Measurements from ENCODE around the gene GNAL.

Gene GNAL

GRCh38 chr18:11864471-11864870 is 175.4 kb downstream of the GNAL start:
- TF ChIP-seq TAF1 (IDR thresholded peaks at IDR 0.05; ENCODE audit: borderline replicate concordance, insufficient read depth, low read length), result no peak
- no peak for TF ChIP-seq POLR2AphosphoS5 (IDR thresholded peaks at IDR 0.05; ENCODE audit: low read depth, low read length)
- no peak for TF ChIP-seq FOXP2 (optimal IDR thresholded peaks at IDR 0.05; ENCODE audit: borderline replicate concordance, extremely low read depth, extremely low read length, insufficient read depth)
- TF ChIP-seq REST (IDR thresholded peaks at IDR 0.05; ENCODE audit: insufficient read depth in 1 of 2, low read depth in 2 of 2, low read length in 2 of 2), result no peak
- TF ChIP-seq SIN3A (IDR thresholded peaks at IDR 0.05; ENCODE audit: borderline replicate concordance, insufficient read depth, low read length), result no peak

GRCh38 chr18:11865071-11865470 is 176.0 kb downstream of the GNAL start:
- TF ChIP-seq REST (IDR thresholded peaks at IDR 0.05; ENCODE audit: insufficient read depth in 1 of 2, low read depth in 2 of 2, low read length in 2 of 2), result no peak

- TF ChIP-seq REST (IDR thresholded peaks at IDR 0.05; ENCODE audit: insufficient read depth in 1 of 2, low read depth in 2 of 2, low read length in 2 of 2) (no peak), POLR2AphosphoS5 (IDR thresholded peaks at IDR 0.05; ENCODE audit: low read depth, low read length) (no peak), FOXP2 (optimal IDR thresholded peaks at IDR 0.05; ENCODE audit: borderline replicate concordance, extremely low read depth, extremely low read length, insufficient read depth) (no peak), SIN3A (IDR thresholded peaks at IDR 0.05; ENCODE audit: borderline replicate concordance, insufficient read depth, low read length) (no peak), TAF1 (IDR thresholded peaks at IDR 0.05; ENCODE audit: borderline replicate concordance, insufficient read depth, low read length) (no peak)
Observed at GRCh38 chr18:11866329-11866728, 177.3 kb downstream of the GNAL start.

GRCh38 chr18:11866764-11867163 is 177.7 kb downstream of the GNAL start:
- TF ChIP-seq TAF1 (IDR thresholded peaks at IDR 0.05; ENCODE audit: borderline replicate concordance, insufficient read depth, low read length), result no peak
- no peak for TF ChIP-seq REST (IDR thresholded peaks at IDR 0.05; ENCODE audit: insufficient read depth in 1 of 2, low read depth in 2 of 2, low read length in 2 of 2)
- no peak for TF ChIP-seq POLR2AphosphoS5 (IDR thresholded peaks at IDR 0.05; ENCODE audit: low read depth, low read length)
- no peak for TF ChIP-seq SIN3A (IDR thresholded peaks at IDR 0.05; ENCODE audit: borderline replicate concordance, insufficient read depth, low read length)

- no peak for TF ChIP-seq TAF1 (IDR thresholded peaks at IDR 0.05; ENCODE audit: borderline replicate concordance, insufficient read depth, low read length)
- no peak for TF ChIP-seq SIN3A (IDR thresholded peaks at IDR 0.05; ENCODE audit: borderline replicate concordance, insufficient read depth, low read length)
- TF ChIP-seq FOXP2 (optimal IDR thresholded peaks at IDR 0.05; ENCODE audit: borderline replicate concordance, extremely low read depth, extremely low read length, insufficient read depth), result no peak
- no peak for TF ChIP-seq REST (IDR thresholded peaks at IDR 0.05; ENCODE audit: insufficient read depth in 1 of 2, low read depth in 2 of 2, low read length in 2 of 2)
- TF ChIP-seq POLR2AphosphoS5 (IDR thresholded peaks at IDR 0.05; ENCODE audit: low read depth, low read length), result no peak
Observed at GRCh38 chr18:11868230-11868629, 179.2 kb downstream of the GNAL start.
